SK-N-MC (cell line): ENCODE results near the gene ABLIM3.

ENCODE experiments used
- EZH2 ChIP-seq: fragments of 200-600 bp; sonication (generic); IDR thresholded peaks from one replicate; pipeline ENCODE4 v1.6.1; 2017; ENCODE audit warnings: antibody characterized with exemption
- FOXP2 ChIP-seq: optimal IDR thresholded peaks from 2 replicates; pipeline ENCODE3; 2011; ENCODE audit warnings: mild to moderate bottlenecking, moderate library complexity; ENCODE audit not compliant: insufficient read depth; ENCODE audit errors: extremely low read length, control extremely low read depth
- POLR2AphosphoS5 ChIP-seq: IDR thresholded peaks from 2 replicates; pipeline ENCODE4 v1.6.1; 2012; ENCODE audit warnings: mild to moderate bottlenecking, low read depth, low read length, borderline replicate concordance

DNA sequence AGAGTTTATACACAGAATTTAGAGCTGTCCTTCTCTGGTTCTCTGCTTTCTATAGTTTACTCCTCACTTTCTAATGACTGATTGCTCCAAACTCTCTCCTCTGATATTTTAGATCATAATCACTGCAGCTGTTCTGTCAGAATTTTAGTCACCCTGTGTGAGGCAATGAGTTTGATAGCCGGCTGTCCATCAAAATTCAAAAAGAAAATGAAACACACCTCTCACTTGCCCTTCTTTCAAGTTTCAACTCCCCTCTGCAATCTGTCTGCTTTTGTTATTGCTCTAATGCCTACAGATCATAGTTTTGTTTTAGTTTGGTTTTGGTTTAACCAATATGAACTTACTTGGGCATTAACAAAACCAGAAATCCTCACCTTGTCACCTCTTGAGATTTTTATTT lies 23.3 kb upstream of the ABLIM3 start:
- TF ChIP-seq POLR2AphosphoS5 (no peak), FOXP2 (no peak), EZH2 (no peak)
